Right renal pelvis (tissue), 4 donors: ENCODE results near the gene NRIP2. TPM values are rescaled to one million over a fixed set of nuclear protein-coding genes. Genes with fewer than 3 reads are reported as not detected.
"Not testable (repeated sequence)": the region's sequence is repeated elsewhere in the genome, so short reads cannot be mapped to it uniquely, and the experiment has no call there.

Experiments
- DNase-seq, 4 donors: peaks; one replicate each; pipeline ENCODE4 v3.0.0-alpha.2; 2013; ENCODE audit warnings: low read depth in 4 of 4, low spot score in 3 of 4, missing footprints in 1 of 4
- polyA plus RNA-seq, 4 donors: library from polyadenylated mRNA; unstranded; fragments of 120-200 nt; gene quantifications; one replicate each; pipeline ENCODE4 v1.2.1, GENCODE V29; 2013; ENCODE audit not compliant: insufficient read length in 4 of 4

The NRIP2 gene
- polyA plus RNA-seq: 10 to 100 TPM; 33.4 to 40.0 (median 34.4) TPM

- DNase-seq: peak in 1 of 4 donors; percentile 74
These were observed at the start of gene NRIP2 for GRCh38 chr12:2834581-2835491. Gene NRIP2 (minus strand): TSS chr12:2835035. CDS start chr12:2834983, 52 bp downstream.

GRCh38 chr12:2879853-2880252 lies 45.0 kb upstream of the NRIP2 start:
- DNase-seq: no peak

- DNase-seq: no peak
These were observed 43.3 kb upstream of the NRIP2 start for GRCh38 chr12:2877953-2878732.

GRCh38 chr12:2877047-2877952 lies 42.5 kb upstream of the NRIP2 start, which contains the start of the genes FOXM1 and RHNO1:
Gene FOXM1 (minus strand): TSS chr12:2877174. CDS start chr12:2874478, 2,696 bp downstream.
Gene RHNO1 (plus strand): TSS chr12:2877223. CDS start chr12:2885367, 8,144 bp downstream.
- DNase-seq: peak; percentile 81 to 86 (median 82)

- DNase-seq: no peak
These were observed 41.7 kb upstream of the NRIP2 start for GRCh38 chr12:2876431-2877046.

GRCh38 chr12:2868986-2869632 lies 34.3 kb upstream of the NRIP2 start:
- DNase-seq: not testable (repeated sequence)

- DNase-seq: no peak
These were observed 29.4 kb upstream of the NRIP2 start for GRCh38 chr12:2864198-2864597.

- DNase-seq: not testable (repeated sequence)
These were observed 28.6 kb upstream of the NRIP2 start for GRCh38 chr12:2863402-2863801.

- no peak for DNase-seq
These were observed 28.0 kb upstream of the NRIP2 start for GRCh38 chr12:2862876-2863275.

GRCh38 chr12:2860170-2860569 lies 25.3 kb upstream of the NRIP2 start:
- DNase-seq: no peak

GRCh38 chr12:2858944-2859421 lies 24.1 kb upstream of the NRIP2 start:
- no peak for DNase-seq

- DNase-seq: no peak
These were observed 23.5 kb upstream of the NRIP2 start for GRCh38 chr12:2858334-2858733.

GRCh38 chr12:2857576-2857975 lies 22.7 kb upstream of the NRIP2 start:
- DNase-seq: no peak

GRCh38 chr12:2857021-2857431 lies 22.2 kb upstream of the NRIP2 start, which contains the start of gene TEX52:
Gene TEX52 (minus strand): TSS chr12:2857039. CDS start chr12:2857026, 13 bp downstream.
- DNase-seq: no peak

- DNase-seq: no peak
These were observed 21.2 kb upstream of the NRIP2 start for GRCh38 chr12:2856051-2856450.

- no peak for DNase-seq
These were observed 20.7 kb upstream of the NRIP2 start for GRCh38 chr12:2855546-2855945.

GRCh38 chr12:2854669-2855453 lies 20.0 kb upstream of the NRIP2 start:
- no peak for DNase-seq

GRCh38 chr12:2853626-2854025 lies 18.8 kb upstream of the NRIP2 start:
- peak in 1 of 4 donors; percentile 66 for DNase-seq
